DLD1 (cell line): Measurements from ENCODE around the gene NBDY.
"Not testable (repeated sequence)": the region's sequence is repeated elsewhere in the genome, so short reads cannot be mapped to it uniquely, and the experiment has no call there.

Experiments
- in situ Hi-C: cut with HindIII; loops from 2 replicates; pipeline ENCODE4 v1.10.0; 2017; ENCODE audit warnings: low sequenced_read_pairs

NBDY gene, protein sequence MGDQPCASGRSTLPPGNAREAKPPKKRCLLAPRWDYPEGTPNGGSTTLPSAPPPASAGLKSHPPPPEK

DNA sequence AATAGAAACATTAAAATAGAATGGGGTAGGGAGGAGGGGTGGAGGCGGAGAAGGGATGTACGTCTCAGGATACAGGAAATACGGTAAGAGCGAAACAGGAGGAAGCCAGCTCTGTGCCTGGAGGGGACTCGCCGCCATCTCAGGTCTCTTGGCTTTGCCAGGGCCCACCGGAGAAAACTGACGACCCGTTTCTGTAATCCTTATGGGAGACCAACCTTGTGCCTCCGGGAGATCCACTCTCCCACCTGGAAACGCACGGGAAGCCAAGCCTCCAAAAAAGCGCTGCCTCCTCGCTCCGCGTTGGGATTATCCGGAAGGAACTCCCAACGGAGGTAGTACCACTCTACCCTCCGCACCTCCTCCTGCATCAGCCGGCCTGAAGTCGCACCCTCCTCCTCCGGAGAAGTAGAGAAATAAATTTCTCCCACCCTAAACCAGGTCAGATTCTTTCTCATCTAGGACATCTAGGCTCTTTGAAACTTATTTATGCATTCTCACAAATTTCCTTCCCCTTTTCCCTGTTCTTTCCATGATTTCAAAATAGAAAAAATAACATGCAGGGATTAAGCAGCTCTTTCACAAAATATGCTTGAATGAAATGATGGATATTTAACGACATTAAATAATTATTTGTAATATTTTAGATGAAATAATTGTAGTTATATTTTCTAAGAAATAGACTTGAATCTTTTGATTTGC is at the start of gene NBDY:
Gene NBDY, plus strand, starts transcription at position 92 of the 699 bp plus-strand sequence. Its CDS starts 111 bp downstream, at position 203.
- in situ Hi-C loops, result no loop called here

DNA sequence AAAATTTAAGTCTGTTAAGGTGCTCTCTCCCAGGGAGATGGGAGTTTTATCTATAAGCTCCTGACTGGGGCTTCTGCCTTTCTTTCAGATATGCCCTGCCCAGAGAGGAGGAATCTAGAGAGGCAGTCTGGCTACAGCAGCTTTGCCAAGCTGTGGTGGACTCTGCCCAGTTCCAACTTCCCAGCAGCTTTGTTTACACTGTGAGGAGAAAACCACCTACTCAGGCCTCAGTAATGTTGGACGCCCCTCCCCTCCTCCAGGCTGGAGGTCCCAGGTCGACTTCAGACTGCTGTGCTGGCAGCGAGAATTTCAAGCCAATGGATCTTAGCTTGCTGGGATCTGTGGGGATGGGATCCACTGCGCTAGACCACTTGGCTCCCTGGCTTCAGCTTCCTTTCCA is 24.5 kb upstream of the NBDY start:
- in situ Hi-C loops, result not testable (repeated sequence)

DNA sequence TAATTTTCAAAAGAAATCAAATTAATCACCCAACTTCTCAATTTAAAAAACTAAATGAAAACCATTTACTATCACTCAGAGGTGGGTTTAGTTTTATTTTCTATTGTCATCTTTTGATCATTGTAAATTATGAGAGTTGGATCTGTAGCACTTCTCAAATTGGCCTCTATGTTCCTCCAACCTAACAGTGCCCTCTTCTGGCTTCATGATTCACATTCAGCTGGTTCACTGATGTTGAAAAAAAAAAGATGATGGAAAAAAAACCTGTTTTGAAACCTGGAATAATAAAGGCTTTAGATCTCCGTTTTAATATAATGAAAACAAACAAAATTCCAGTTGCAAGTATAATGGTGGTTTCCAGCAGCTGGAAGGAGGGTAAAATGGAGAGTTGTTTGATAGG is 2.4 kb upstream of the NBDY start:
- in situ Hi-C loops, result no loop called here

DNA sequence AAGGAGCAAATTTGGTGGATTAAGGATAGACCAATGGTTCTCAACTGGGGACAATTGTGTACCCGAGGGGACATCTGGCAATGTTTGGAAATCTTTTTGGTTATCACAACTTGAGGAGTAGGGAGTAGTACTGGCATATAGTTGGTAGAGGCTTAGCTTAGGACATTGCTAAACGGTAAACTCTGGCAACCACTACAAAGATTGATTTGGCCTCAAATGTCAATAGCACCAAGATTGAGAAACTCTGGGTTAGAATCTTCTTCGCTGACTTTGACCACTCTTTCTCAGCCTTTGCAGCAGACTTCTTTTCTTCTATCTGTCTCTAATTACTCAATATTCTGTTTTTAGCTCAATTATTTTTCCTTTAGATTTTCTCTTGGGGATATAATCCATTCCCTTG is 1.5 kb upstream of the NBDY start:
- in situ Hi-C loops, result no loop called here

DNA sequence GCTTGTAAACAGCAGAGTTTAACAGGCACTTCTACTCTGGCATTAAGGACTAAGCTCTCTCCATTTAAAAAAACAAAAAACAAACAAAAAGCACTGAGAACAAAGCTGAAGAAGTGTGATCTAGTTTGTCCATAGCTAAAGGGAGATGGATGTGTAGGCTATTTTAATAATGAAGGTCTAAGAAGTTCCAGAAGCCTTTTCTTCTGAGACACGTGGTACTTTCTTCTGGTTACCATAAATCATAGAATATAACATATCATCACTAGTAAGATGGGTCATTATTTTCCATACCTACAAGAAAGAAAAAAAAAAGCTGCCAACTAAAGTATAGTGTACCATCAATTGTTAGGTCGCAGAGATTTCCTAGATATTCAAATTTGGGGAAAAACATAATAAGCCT is 722 bp upstream of the NBDY start:
- in situ Hi-C loops, result no loop called here

DNA sequence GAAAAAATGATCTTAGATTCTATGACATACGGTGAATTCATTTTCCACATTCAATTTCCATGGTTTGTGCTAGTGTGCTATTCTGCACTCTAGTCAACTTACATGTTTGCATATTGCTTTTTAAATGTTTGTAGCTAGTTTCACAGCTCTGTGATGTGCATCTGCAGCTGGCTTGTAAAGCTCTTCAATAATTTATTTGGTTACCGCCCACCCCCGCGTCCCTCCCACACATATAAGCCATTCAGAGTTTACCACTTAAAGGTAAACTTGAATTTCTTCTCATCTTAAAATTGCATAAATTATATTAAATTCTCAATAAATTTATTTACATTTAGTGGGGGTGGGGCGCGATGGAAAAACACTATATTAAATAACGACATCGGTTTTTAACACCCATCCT is 291 bp upstream of the NBDY start:
- in situ Hi-C loops, result no loop called here

DNA sequence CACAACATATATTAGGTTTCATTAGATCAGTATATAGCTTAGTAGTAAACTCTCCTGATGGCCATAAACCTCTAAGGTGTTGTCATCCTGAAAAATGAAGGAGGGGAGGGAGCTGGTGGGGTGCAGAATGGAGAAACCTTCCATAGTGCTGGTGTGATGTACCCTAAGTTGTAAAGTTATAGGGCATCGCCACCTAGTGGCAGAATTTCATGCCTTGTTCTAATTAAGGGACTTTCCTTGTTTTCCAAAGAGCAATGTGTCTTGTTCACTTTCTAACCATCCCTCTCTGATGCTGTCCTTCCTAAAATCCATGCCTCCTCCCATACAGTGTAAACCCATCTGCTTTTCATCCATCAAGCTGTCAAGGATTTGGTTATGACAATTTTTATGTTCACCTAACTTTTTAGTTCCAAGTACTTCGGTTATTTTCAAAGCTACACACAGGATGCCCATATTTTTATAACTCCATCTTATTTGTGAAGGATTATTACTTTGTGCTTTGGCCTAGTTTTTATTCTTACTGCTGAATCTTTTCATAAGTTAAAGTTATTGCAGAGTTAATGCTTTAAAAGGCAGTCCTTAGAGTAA is 4.5 kb downstream of the NBDY start:
- in situ Hi-C loops, result no loop called here

DNA sequence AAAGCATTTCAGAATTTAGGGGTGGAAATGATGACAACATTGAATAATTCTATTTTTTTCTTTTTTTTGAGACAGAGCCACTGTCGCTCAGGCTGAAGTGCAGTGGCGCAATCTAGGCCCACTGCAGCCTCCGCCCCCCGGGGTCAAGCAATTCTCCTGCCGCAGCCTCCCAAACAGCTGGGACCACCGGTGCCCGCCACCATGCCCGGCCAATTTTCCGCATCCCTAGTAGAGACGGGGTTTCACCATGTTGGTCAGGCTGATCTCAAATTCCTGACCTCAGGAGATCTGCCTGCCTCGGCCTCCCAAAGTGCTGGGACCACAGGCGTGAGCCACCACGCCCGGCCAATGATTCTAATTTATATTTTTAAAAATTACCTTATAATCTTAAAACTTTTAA is 7.2 kb downstream of the NBDY start:
- in situ Hi-C loops, result no loop called here

DNA sequence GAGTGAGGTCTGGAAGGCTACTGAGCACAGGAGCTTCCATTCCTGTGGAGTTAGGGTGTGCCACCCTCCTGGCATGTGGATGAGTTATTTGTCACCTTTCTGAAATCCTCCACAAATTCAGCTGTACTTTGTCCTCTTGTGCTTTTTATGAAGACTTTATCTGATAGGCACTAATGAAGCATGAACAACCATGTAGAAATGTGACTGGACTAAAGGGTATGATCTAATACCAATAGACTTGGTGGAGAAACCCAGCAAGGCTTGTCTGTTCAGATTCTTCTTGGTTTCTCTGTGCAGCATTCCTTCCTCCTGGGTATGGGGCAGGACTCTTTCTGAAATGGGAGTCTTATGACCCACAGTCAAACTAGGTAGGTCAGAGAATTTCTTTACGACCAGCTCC is 9.6 kb downstream of the NBDY start:
- in situ Hi-C loops, result no loop called here

DNA sequence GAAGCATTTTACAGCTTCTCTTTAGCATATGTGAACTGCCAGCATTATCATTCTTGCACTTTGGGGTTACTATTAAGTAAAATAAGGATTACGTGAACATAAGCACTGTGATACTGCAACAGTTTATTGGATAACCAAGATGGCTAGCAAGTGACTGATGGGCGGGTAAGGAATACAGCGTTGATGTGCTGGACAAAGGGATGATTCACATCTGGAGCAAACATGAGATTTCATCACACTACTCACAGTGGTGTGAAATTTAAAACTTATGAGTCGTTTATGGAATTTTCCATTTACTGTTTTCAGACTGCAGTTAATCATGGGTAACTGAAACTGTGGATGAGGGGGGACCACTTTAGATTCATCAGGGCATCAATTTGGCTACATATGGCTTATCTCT is 16.0 kb downstream of the NBDY start:
- in situ Hi-C loops, result no loop called here

DNA sequence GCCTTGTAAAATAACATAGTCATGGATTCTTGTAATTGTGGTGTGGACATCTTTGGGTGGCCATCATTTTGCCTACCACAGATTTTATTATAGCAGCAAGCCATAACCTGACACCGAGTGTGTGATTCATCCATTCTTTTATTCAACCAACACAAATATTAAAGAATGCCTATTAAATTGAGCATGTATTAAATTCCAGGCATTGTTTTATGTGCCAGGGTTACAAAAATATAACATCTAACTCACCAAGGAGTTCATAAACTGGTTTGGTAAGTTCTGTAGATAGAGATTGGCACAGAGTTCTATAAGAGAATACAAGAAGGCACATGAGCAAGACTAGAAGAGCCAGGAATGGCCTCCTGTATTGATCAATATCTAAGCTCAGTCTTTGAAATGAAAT is 18.0 kb downstream of the NBDY start:
- in situ Hi-C loops, result no loop called here

DNA sequence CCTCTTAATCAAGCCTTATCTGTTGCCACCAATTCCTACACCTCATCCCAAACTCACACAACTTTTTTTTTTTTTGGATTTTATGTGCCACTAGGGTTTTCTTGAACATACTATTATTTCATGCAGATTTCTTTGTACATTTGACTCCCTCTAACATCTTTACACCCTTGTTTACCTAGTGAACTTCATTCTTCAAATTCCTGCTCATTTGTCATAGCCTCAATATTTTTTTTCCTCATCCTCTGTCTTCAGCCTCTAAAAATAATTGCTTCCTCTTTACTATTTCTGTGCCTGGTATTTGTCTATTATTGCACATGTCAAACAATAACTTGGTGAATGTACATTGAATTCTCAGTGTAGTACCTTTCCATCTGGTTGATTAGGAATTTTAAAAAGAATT is 22.0 kb downstream of the NBDY start:
- in situ Hi-C loops, result no loop called here

DNA sequence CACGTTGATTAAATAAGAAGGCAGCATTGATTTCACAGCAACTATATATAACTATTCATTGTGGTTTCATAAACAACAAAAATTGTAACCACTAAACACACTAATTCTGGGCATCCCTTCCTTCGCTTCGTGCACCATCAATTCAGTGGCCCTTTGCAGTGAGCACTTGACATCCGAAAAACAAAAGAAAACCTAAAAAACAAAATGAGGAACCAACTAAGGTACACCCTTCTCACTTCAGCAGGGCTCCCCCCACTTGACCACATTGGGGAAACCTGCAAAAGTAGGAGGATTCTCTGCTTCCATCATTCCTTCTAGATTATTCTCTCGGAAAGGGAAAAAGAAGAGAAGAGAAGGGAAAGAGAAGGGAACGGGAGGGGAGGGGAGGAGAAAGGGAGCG is 28.3 kb downstream of the NBDY start:
- in situ Hi-C loops, result no loop called here

DNA sequence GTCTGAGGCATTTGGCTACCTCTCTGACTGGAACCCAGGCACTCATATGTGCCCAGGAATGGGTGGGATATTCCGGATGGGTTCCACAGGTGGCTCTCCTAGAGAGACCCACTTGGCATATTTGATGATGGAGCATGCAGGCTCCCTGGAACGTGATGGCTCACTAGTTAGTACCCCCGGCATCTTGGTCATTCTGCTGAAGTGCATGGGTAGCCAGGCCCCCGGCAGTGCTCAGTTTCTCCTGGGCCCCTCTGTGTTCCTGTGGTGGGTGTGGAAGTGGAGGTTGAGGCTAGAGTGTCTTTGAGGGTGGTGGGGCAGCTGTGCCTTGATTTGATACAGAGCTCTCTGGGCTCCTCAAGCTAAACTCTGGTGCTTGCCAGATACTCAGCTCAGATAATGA is 29.4 kb downstream of the NBDY start:
- in situ Hi-C loops, result no loop called here

DNA sequence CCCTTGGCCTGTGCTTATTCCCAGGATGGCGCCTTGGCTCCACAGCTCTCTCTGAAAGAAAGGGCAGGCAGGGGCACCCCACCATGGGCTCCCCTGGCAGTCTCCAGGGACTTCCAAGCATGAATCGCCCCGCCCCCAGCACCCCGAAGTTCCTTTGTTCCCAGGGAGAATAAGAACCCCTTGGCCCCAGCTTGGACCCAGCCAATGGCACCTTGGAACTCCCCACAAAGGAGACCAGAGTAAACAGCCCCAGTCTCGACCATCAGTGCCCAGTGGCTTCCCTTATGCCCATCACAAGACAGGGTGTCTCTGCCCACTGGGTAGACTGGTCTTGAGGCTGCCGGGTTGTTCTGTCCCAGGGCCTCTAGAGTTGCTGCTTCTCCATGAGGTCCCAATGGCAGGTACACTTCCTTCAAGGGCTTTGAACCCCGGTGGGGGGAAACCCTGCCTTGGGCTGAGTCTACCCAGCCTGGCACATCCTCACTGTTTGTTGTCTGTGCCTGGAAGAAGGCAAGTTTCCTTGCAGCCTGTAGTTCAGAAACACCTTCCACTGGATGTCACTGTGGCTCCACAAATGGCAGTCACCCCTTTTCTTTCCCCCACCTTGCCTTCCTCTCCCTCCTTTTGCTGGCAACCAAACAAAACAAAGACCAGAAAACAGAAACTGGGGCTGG is 30.8 kb downstream of the NBDY start:
- in situ Hi-C loops, result no loop called here

DNA sequence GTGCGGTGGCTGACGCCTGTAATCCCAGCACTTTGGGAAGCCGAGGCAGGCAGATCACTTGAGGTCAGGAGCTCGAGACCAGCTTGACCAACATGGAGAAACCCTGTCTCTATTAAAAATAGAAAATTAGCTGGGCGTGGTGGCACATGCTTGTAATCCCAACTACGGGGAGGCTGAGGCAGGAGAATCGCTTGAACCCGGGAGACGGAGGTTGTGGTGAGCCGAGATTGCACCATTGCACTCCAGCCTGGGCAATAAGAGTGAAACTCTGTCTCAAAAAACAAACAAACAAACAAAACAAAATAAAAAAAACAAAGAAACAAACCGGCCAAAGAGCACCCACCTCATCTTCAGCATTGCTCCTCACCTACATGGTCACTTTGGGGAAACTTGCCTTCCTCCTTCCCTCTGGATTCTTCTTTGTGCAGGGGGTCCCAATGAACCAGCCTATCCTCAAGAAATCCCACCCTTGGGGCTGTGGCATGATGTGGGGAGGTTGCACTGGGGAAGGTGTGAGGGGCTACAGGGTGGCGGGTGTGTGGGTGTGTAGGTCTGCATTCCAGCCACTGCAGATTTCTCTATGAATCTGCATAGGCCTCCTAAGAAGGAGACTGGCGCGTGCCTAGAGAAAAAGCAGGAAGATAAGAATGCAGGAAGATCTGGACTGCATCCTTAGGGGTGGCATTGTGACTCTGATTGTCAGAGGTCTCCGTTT is 31.5 kb downstream of the NBDY start:
- in situ Hi-C loops, result not testable (repeated sequence)

DNA sequence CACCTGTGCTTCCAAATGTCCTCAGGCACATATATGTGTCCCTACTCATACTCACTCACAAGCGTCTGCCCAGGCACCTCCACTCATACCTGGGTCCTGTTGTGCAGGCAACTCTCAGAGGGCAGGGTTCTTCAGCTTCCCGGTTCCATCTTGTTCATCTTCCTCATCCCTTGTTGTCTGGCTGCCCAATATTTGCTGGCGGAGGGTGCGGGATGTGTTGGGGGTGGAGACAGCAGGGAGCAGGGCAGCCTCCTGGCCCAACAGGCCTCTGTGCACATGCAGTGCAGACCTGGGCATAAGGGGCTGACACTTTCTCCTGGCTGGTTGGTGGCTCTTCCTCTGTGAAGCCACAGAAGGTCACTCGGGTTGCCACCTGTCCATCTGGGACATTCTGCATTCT is 32.1 kb downstream of the NBDY start:
- in situ Hi-C loops, result no loop called here

DNA sequence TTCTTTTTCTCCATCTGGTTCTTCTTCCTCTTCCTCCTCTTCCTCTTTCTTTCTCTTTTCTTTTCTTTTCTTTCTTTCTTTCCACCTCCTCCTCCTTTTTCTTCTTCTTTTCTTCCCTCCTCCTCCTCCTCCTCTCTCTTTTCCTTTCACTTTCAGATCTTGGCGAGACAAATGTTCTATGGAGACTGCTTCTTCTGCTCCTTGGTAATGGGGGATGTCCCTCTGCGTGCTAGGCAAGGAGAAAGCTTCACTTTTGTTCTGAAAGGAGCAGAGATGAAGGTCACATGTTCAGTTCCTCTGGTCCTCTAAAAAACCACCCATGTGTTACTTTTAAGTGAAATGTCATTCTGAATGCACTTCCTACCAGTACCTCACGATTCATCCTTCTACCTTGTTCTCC is 33.2 kb downstream of the NBDY start:
- in situ Hi-C loops, result no loop called here

DNA sequence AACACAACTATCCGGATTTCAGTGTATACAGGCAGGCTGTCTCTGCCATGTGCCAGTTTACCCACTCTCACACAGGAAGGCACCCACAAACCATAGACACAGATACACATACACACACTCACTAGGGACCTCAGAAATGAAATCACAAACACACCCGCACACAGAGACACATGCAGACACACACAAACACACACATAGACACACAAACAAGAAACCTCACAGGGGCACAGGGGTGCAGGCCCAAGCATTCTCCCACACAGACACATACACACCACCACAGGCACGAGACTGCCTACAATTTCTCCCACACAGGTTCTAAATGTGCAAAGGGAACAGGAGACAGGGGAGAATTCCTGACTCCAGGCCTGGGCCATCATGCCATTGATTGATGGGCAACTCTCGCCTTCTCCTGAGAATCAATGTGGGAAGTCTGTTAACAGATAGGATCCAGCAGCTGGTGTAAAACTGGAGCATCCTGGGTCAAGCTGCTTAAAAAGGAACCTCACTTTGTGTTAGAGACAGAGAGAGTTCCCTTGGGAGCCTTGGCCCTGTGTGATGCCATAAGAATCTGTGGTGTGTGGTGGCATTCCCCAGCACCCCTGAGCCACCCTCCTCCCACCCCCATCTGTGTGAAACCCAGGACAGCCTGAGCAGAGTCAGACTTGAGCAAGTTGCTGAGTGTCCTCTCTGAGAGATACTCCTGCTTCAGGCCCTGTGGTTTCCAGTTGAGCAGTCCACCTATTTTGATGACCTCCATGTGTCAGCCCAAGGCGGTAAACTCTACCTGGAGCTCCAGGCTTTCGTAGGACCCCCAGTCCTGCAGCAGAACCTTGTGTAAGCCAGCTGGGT is 33.9 kb downstream of the NBDY start:
- in situ Hi-C loops, result no loop called here

DNA sequence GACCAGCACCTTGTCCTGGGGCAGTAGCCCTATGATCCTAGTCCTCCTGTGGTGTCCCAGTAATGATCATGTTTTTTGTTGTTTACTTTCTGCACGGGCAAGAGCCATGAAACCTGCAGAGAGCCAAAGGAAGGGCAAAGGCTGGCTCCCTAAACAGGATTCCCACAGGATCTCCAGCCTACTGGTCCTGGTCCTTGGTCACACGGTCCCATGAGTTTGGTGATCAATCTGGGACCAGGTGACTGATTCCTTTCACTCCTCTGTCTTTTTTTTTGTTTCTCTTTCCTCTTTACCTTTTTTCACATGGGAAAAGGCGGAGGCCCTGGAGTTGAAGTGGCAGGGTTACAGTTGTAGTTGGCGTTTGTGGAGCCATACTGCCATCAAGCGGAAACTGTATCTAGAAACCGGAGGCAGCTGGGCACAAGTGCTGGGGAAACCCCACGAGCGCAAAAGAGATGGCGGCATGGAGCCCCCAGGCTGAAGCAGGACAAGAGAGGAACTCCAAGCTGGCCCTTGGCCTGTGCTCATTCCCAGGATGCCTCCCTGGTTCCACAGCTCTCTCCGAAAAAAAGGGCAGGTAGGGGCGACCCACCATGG is 34.6 kb downstream of the NBDY start:
- in situ Hi-C loops, result no loop called here
